SHP77 (cell line): Measurements from ENCODE around the gene KAZN.

Experiments
- DNase-seq, 2 experiments: peaks; one replicate each; lab custom pipeline; 2025; lab: John Stamatoyannopoulos, UW

KAZN gene

DNA sequence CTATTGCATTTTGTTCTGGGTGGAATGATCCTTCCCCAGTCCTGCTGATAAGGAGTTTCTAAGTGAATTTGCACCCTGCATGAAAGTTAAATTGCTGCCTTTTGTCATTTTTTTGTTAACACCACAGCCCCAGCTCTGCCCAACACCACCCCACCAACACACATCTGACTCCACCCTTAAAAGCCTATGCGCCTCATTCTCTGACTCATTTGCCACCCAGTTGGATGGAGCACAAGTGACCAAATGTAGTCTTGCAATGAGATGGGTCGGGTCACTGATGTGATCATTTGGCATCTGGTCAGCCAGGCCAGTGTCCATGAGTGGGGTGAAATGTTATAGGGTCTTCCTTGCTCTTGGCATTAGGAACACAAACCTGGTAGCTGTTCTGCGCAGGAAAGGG, 256.8 kb downstream of the KAZN start:
- no peak for DNase-seq

DNA sequence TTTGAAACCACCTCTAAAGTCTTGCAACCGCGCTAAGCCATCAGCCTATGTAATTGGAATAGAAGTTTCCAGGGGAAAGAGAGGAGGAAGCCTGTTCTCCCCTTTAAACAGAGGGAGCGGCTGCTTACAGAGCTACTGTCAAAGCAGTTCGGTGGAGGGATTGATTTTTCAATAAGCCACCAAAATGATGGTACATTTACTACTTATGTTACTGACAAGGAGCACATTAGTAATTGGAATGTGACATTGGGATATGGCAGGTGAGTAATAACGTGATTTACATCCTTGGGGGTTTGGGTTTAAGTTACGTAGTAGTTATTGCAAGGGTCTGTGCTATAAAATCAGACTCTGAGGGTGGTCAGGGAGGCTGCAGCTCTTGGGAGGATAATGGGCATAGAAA, 257.3 kb downstream of the KAZN start:
- no peak for DNase-seq

DNA sequence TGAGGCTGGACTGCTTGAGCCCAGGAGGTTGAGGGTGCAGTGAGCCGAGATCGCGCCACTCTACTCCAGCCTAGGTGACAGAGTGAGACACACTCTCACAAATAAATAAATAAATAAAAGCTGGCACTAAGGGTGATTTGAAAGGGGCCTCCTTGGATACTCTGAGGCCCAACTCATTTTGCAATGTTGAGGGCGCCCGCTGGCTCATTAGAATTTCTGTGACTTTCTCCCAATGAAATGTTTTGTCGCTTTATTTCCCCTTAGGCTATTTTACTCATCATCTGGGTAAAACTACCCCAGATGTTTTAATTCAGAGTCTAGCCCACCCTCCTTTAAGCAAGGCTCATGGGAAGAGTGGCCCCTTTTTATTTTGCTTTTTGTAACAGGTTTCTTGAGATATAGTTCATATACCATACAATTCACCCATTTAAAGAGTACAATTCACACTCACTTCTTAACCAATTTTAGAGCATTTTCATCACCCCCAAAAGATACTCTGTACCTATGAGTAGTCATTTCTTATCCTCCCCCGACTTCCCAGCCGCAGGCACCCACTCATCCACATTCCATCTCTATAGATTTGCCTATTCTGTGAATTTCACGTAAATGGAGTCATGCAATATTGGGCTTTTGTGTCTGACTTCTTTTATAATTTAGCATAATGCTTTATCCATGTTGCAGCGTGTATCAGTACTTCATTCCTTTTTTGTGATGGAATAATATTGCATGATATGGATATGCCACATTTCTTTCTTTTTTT, 259.1 kb downstream of the KAZN start:
- DNase-seq: no peak

GRCh38 chr1:14862114-14862771, 263.8 kb downstream of the KAZN start:
- no peak for DNase-seq

- DNase-seq: no peak
Measured at GRCh38 chr1:14865106-14865505, 266.6 kb downstream of the KAZN start.

DNA sequence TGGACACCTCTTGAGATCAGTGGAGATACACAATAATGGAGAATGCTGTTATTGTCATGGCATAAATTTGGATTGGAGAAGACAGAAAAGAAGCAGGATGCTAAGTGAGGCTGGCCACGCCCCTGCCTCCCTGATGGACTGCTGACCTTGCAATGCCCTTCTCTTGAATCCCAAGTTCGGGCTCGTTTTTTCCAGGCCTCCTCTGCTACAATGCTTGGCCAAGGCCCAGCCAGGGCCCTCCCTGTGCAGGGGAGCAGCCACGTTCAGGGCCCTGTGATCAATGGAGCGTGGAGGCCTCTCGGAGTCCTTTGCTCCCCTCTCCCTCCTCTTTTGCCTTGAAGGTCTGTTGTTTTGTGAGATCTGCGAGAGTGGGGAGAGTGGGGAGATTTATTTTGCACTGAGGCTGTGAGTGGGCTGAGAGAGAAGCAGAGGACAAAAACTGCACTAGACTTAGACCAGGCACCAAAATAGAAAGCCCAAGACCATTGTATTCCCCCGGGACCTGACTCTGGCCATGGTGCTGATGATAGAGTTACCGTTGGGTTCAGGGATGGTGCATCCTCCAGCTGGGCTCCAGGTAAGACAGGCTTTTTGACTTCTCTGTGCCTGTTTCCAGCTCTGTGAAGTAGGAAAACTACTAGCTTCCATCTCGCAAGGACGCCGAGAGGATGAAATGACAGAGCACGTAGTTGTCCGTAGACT, 268.6 kb downstream of the KAZN start:
- no peak for DNase-seq

DNA sequence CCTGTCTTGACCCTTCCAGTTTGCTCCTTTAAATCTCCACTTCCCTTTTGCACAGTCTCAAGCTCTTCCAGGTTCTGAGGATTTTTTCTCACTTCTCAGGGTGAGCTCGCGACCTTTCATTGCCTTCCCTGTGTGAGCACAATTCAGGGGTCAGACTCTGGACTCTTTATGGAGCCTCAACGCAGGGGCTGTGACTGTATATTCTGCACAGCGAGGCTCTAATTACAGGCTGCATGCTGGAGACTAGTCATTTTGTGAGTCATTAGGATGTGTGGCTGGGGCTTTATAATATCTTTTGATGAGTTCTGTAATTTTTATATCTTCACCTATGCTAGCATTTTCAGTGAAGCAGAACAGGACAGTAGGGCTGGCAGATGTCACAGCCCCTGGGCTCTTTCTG, 270.7 kb downstream of the KAZN start:
- no peak for DNase-seq

- DNase-seq: no peak
Measured at GRCh38 chr1:14871218-14871970, 272.9 kb downstream of the KAZN start.

DNA sequence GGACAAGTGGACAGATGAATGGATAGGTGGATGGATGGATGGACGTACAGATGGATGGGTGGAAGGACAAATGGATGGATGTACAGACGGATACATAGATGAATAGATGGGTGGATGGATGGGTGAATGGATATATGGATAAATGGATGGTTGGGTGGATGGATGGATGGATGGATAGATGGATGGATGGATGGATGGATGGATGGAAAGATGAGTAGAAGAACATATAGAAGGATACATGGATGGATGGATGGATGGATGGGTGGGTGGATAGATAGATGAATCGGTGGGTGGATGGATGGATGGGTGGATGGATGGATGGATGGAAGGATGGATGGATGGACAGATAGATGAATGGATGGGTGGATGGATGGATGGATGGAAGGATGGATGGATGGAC, 274.3 kb downstream of the KAZN start:
- no peak for DNase-seq

DNA sequence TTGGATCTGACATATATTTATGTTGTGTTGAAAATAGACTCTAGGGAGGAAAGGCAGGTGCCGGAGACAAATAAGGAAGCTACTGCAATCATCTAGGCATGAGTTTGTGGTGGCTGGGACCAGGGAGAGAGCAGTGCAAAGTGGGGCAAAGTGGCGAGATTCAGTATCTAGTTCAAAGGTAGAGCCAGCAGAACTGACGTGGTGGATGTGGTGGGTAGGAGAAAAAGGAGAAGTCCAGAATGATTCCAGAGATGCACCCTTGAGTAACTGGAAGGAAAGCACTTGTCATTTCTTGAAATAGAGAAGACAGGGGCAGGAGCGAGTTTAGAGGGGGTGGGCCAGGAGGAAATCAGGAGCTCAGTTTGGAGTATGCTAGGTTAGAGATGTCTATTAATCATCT, 275.2 kb downstream of the KAZN start:
- no peak for DNase-seq

DNA sequence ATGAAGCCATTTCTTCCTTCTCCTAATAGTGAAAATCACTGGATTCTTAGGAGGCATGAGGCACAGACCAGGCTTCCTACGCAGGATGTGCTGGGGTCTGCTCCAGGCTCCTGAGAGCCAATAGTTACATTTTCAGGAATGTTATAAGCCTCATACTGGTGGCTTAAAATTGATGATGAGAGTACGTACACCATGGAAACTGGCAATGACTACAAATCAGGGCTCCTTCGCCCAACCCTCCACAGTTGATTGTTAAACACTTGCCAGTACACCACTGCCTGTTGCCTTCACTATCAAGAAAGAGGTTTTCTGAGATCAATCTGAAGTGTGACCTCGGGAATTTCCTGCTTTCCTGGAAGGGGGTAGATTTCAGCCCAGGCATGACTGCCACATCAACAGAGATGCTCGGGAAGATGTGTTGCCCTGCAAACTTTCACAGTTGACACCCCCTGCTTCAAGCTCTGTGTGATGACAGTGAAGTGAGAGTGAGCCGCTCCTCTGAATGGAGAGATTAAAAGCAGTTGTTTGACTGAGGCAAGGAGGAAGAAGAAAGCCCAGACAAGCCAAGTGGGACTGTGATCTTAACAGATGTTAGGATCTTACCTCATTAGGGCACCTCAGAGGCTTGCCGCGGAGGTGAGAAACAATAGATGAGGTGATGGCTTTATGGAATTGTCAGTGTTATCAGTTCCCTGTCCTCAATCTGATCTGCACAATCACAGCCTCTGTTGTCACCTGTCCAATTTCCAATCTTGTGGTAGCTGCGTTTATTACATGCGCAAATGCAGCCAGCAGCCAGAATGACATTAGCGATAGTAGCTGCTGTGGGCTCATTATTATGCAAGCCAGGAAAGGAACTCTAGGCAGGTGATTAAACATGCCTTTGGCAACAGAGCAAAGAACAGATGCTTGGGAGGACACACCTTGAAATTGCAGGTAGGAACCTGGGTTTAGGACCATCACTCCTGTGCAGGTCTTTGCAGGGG, 277.3 kb downstream of the KAZN start:
- DNase-seq: no peak

DNA sequence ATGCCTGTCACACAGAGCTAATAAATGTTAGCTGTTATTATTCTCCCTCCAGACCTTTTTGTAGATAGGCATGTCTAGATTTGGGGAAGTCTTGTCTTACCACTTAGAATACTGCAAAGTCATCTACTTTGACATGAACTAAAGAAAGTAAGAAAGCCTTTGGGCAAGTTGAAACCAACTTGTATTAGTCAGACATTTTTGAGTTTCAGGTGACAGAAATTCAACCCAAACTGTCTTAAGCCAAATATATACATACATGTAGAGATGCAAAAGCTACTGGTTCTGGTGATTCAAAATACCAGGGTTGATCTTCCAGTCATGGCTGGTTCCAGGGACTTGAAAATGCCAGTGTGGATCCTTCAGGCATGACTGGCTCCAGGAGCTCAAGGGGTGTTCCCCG, 278.3 kb downstream of the KAZN start:
- no peak for DNase-seq

DNA sequence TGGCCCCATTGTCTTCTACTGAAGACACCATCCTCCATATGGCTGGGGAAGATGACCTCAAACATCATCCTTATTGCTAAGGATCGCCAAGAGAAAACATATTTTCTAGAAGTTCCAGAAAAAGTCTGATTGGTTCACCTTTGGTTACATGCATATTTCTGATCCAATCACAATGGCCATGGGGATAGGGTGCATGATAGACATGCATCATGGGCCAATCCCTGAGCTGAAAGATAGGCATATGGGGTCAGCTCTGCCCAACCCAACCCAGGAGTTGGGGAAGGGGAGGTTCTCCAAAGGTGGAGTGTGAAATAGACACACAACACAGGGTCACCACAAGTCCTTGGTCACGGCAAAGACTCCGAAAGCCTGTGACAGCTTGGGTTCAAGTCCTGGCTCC, 278.7 kb downstream of the KAZN start:
- no peak for DNase-seq

- DNase-seq: no peak
Measured at GRCh38 chr1:14878124-14878523, 279.6 kb downstream of the KAZN start.

DNA sequence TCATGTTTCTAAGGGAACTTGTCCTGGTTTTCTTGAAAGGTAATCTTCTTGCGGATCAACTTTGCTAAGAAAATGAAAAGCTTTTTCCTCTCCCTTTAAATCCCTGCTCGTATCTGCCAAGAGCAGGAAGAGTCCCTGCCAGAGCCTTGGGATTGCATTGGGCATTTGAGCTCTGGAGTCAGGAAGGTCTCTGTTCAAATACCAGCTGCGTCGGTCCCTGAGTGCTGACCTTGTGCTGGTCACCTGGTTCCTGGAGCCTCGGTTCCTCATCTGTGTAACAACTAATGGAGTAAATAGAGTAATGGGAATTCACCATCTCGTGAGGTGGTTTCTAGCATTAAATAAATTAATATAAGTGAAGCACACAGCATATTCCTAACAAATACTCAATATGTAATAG, 280.5 kb downstream of the KAZN start:
- no peak for DNase-seq

GRCh38 chr1:14880456-14881316, 282.2 kb downstream of the KAZN start:
- DNase-seq: no peak

DNA sequence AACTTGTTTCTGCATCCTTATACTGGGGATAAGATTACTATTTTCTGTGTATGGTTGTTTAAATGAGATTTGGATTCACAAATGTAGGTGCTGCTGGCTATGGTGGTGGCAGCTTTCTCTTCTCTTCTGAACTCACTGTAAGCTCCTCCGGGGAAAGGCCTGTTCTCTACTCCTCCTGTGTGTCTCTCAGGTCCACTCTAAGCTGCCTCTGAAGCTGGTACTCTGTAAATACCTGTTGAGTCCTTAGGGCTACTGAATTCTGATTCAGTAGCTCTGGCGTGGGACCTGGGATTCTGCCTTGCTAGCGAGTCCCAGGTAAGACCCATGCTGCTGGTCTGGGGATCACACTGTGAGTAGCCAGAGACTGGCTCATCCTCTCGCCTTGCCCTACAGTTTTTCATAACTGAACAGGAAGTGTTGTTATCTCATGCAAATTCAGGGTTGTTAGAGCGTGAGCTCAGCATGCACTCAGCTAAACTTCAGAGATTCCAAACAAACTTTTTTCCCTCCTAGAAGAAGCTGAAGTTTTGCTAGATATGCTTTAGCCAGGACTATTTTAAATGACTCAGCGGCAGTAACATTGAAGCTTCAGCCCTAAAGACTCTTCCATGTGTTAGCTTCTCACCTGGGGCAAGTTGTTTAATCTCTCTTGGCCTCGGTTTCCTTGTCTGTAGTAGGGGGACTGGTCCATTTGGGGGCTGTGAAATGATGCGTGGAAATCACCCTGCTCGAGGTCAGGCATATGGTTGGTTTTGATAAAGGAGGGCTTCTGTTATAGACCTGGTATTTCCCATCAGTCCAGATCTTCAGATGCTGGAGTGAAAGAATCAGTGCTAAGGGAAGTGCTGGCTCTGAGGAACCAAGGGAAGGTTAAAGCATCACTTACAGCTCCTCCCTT, 283.5 kb downstream of the KAZN start:
- DNase-seq: no peak

GRCh38 chr1:14884614-14885175, 286.2 kb downstream of the KAZN start:
- no peak for DNase-seq

- DNase-seq: no peak
Measured at GRCh38 chr1:14887044-14887566, 288.6 kb downstream of the KAZN start.
